Esophagus squamous epithelium (tissue), 4 donors: Measurements from ENCODE around the gene CCNY.

ENCODE experiments used
- CTCF ChIP-seq, 6 experiments: fragments of 450-650 bp in 4 of 6; fragments of 200-600 bp in 2 of 6; sonication (generic) in 2 of 6; IDR thresholded peaks; one replicate each; pipeline ENCODE4 v1.5.1; 2016 to 2019; ENCODE audit warnings: antibody characterized with exemption in 6 of 6, mild to moderate bottlenecking in 4 of 6, moderate library complexity in 4 of 6
- POLR2A ChIP-seq, 4 donors: fragments of 450-650 bp; IDR thresholded peaks; one replicate each; pipeline ENCODE4 v1.6.1; 2017; ENCODE audit warnings: antibody characterized with exemption in 4 of 4, mild to moderate bottlenecking in 4 of 4, moderate library complexity in 3 of 4

DNA sequence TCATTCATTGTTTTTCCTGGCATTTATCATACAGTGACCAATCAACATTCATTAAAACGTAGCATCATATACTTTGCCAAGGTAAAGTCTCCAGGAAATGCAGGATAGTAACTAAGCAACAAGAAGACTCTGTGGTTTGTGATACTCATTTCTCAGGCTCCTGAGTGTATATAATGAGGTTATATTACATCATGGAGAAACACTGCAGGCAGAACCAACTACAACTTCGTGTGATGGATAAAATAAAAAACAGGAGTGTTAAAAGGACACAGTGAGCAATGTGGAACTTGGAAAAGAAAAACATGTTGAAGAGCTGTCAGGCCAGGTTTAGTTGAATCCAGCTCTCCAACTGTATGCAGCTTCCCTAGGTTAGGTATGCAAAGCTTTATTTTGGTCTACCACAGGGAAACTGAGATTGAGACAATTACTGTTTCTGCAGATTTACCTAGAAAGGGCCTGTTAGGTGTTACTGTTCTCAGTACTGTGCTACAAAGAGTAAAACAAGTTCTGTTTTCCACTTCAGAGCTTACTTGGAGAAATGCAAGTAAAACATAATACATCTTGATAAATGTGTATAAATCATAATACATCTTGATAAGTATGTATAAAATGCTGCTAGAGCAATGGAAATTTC lies 7.8 kb upstream of the CCNY start:
- no peak for TF ChIP-seq CTCF (IDR thresholded peaks at IDR 0.05)
- TF ChIP-seq POLR2A (IDR thresholded peaks at IDR 0.05) = no peak
